K562 (cell line): Measurements from ENCODE around the gene PCSK5. TPM values are rescaled to one million over a fixed set of nuclear protein-coding genes. Genes with fewer than 3 reads are reported as not detected.

Source experiments
- E2F1 ChIP-seq: sonication (generic); formaldehyde crosslinking; IDR thresholded peaks from 2 replicates; pipeline ENCODE4 v1.8.1; 2023; ENCODE audit warnings: mild to moderate bottlenecking, missing genetic modification reagents, moderate library complexity
- FOXO4 ChIP-seq: fragments of 450-650 bp; formaldehyde crosslinking; IDR thresholded peaks from 2 replicates; pipeline ENCODE4 v1.4.0; 2020; ENCODE audit warnings: mild to moderate bottlenecking, moderate library complexity
- HOXB6 ChIP-seq: fragments of 250-450 bp; sonication (Bioruptor Pico); IDR thresholded peaks from 2 replicates; pipeline ENCODE4 v1.5.1; 2022; ENCODE audit warnings: mild to moderate bottlenecking, borderline replicate concordance
- RNF219 ChIP-seq: fragments of 250-450 bp; sonication (Bioruptor Pico); IDR thresholded peaks from 2 replicates; pipeline ENCODE4 v1.5.0; 2022; ENCODE audit warnings: mild to moderate bottlenecking
- TOE1 ChIP-seq, 2 experiments: fragments of 450-650 bp in 1 of 2; sonication (generic) in 1 of 2; formaldehyde crosslinking in 1 of 2; IDR thresholded peaks; 2 replicates each; pipeline versions ENCODE4 v1.7.1 to v1.8.0; 2016 to 2022; ENCODE audit warnings: borderline replicate concordance in 2 of 2, mild to moderate bottlenecking in 2 of 2, antibody characterized with exemption in 1 of 2, inconsistent platforms in 1 of 2, low read depth in 1 of 2, missing genetic modification reagents in 1 of 2, moderate library complexity in 1 of 2
- ZBTB49 ChIP-seq: sonication (generic); formaldehyde crosslinking; IDR thresholded peaks from 2 replicates; pipeline ENCODE4 v1.8.0; 2022; ENCODE audit warnings: missing genetic modification reagents, mild to moderate bottlenecking, borderline replicate concordance
- ZNF75A ChIP-seq: fragments of 450-650 bp; formaldehyde crosslinking; IDR thresholded peaks from 2 replicates; pipeline ENCODE4 v1.4.0; 2020; ENCODE audit warnings: mild to moderate bottlenecking
- polyA plus RNA-seq, 8 experiments: library from polyadenylated mRNA; depleted of rRNA in 4 of 8; stranded (reverse) in 5 of 8; unstranded in 3 of 8; fragments of >200 nt; fragmentation: Nextera tagmentation in 2 of 8; fragmentation: Illumina TruSeq in 1 of 8; extraction: Ambion mirVana in 2 of 8; extraction: Trizol in 1 of 8; gene quantifications; 2 replicates each; pipeline versions ENCODE4 v1.2.1 to v1.2.3, GENCODE V29; 2011 to 2014; ENCODE audit warnings: inconsistent platforms in 1 of 8, missing spikeins in 1 of 8
- total RNA-seq, 7 experiments: library from RNA; depleted of rRNA in 6 of 7; stranded (reverse); fragments of >200 nt in 6 of 7; fragmentation: Illumina TruSeq in 2 of 7; extraction: Trizol in 2 of 7; gene quantifications; 2 replicates each; pipeline versions ENCODE4 v1.2.1 to v1.2.3, GENCODE V29; 2011 to 2021; ENCODE audit warnings: low replicate concordance in 1 of 7

The PCSK5 gene
- total and polyA plus RNA-seq, 9 of the 15 experiments (the other 6 are each of a cell fraction or from before 2014, with no cell fraction given), result not detected

GRCh38 chr9:76313771-76314170, 423.3 kb downstream of the PCSK5 start (continued):
- no peak for TF ChIP-seq RNF219 (CRISPR knock-in tag)
- no peak for TF ChIP-seq E2F1 (CRISPR knock-in tag)
- no peak for TF ChIP-seq FOXO4
- no peak for TF ChIP-seq TOE1 (IDR thresholded peaks at IDR 0.05; ENCODE audit: borderline replicate concordance)
- no peak for TF ChIP-seq TOE1 (CRISPR knock-in tag; IDR thresholded peaks at IDR 0.05; ENCODE audit: borderline replicate concordance, low read depth)
- no peak for TF ChIP-seq ZBTB49
- TF ChIP-seq ZNF75A, result no peak
- no peak for TF ChIP-seq HOXB6 (CRISPR knock-in tag)
